Measurements from ENCODE around the gene DIAPH2. TPM values are rescaled to one million over a fixed set of nuclear protein-coding genes. Genes with fewer than 3 reads are reported as not detected.

The DIAPH2 gene
- total and polyA plus RNA-seq, 9 of the 15 experiments (the other 6 are each of a cell fraction or from before 2014, with no cell fraction given), result 0.01 to 0.18 (median 0.07) TPM; not detected in 1

GRCh38 chrX:96685210-96686099 lies 813 bp downstream of the DIAPH2 start (continued):
- no peak for TF ChIP-seq ZBTB9 (CRISPR knock-in tag; IDR thresholded peaks at IDR 0.05)

- Histone ChIP-seq H3K36me3 (ENCODE audit: control insufficient read depth, insufficient read depth, low read length) (no peaks in the 10 kb centered on the region), H3K9me3 (replicated peaks; ENCODE audit: control insufficient read depth, insufficient read depth, low read depth, low read length) (no peaks in the 10 kb centered on the region), H3K79me2 (ENCODE audit: control insufficient read depth, insufficient read depth, low read length) (no peaks in the 10 kb centered on the region), H3K4me2 (ENCODE audit: insufficient read depth, low read length) (no peak overlapping the region), H4K20me1 (replicated peaks; ENCODE audit: control insufficient read depth, insufficient read depth, low read length) (no peaks in the 10 kb centered on the region), H3K27me3 (ENCODE audit: control insufficient read depth in 2 of 2, insufficient read depth in 2 of 2, low read length in 2 of 2) (no peaks in the 10 kb centered on the region), H3K27ac (ENCODE audit: extremely low read depth, low read depth, low read length) (no peak overlapping the region), H3K9ac (ENCODE audit: insufficient read depth in 1 of 2, low read depth in 2 of 2, low read length in 2 of 2) (no peak overlapping the region), H3K4me1 (replicated peaks in 1 of 2; ENCODE audit: control insufficient read depth in 2 of 2, insufficient read depth in 2 of 2, low read length in 2 of 2) (no peaks in the 10 kb centered on the region), H3K4me3 (no peak overlapping the region), H3K9me1 (ENCODE audit: control insufficient read depth, insufficient read depth, low read length) (no peaks in the 10 kb centered on the region), H2AFZ (ENCODE audit: low read depth, low read length) (no peak overlapping the region)
- WGBS (ENCODE audit: insufficient coverage, low coverage, missing lambda C conversion rate), result 5% methylated on average over 2 of the region's 2 CpGs
- ATAC-seq (no peak), DNase-seq (ENCODE audit: extremely low read depth in 1 of 4, low spot score in 3 of 4) (no peak), FAIRE-seq (no peak)
- ChIA-PET CTCF (ENCODE audit: low intra/inter-chr PET ratio) (no interaction called here), POLR2A (no interaction called here)
- in situ Hi-C loops (cut with MboI), result no loop called here
- intact Hi-C loops (cut with micrococcal nuclease), result no loop called here
- no TSS peak for BruUV-seq (replicated peaks)
- TF ChIP-seq HDGF (IDR thresholded peaks at IDR 0.05), result no peak
- TF ChIP-seq ZBTB7A (IDR thresholded peaks at IDR 0.05; ENCODE audit: borderline replicate concordance, control insufficient read depth, low read depth, low read length), result no peak
- TF ChIP-seq MAX (CRISPR knock-in tag; IDR thresholded peaks at IDR 0.05), result no peak
- no peak for TF ChIP-seq ZBTB12 (CRISPR knock-in tag; IDR thresholded peaks at IDR 0.05)
- no peak for TF ChIP-seq ZNF282 (CRISPR knock-in tag; IDR thresholded peaks at IDR 0.05)
- no peak for TF ChIP-seq EHMT2 (IDR thresholded peaks at IDR 0.05)
- no peak for TF ChIP-seq ZBTB5 (IDR thresholded peaks at IDR 0.05)
- no peak for TF ChIP-seq ILK (tag; IDR thresholded peaks at IDR 0.05; ENCODE audit: borderline replicate concordance, low read depth)
- no peak for TF ChIP-seq TCF15 (CRISPR knock-in tag; IDR thresholded peaks at IDR 0.05)
- no peak for TF ChIP-seq ZNF274 (IDR thresholded peaks at IDR 0.05; ENCODE audit: borderline replicate concordance, low read depth, low read length)
These were observed 3.1 kb downstream of the DIAPH2 start for GRCh38 chrX:96687776-96688175.
